GM12878 (cell line): ENCODE results near the gene PDZK1IP1. TPM values are rescaled to one million over a fixed set of nuclear protein-coding genes. Genes with fewer than 3 reads are reported as not detected.

Experiments
- ATAC-seq: fragments of 200-7000 bp; cut with Tn5 transposase; 3 replicates; pipeline ENCODE4 v1.9.1; 2020; ENCODE audit warnings: mild to moderate bottlenecking, moderate library complexity
- BruUV-seq: library from RNA; stranded (reverse); fragments of 400-500 nt; replicated peaks from 2 replicates; lab custom pipeline; 2021; lab: Mats Ljungman, UMichigan
- CTCF ChIA-PET: fragments of 300-600 bp; sonication (Branson Sonifier 250); formaldehyde crosslinking; extraction: SDS; loops from one replicate; lab custom pipeline; 2021; ENCODE audit warnings: inconsistent platforms; lab: Yijun Ruan, JAX
- POLR2A ChIA-PET: fragments of 350-600 bp; formaldehyde crosslinking; extraction: SDS; loops from one replicate; lab custom pipeline; 2021; ENCODE audit warnings: inconsistent platforms; lab: Charles Lee
- RAD21 ChIA-PET: fragments of 300-600 bp; sonication (Branson Sonifier 250); formaldehyde crosslinking; loops from one replicate; lab custom pipeline; 2023; ENCODE audit warnings: antibody characterized with exemption; ENCODE audit not compliant: unreplicated experiment; lab: Charles Lee
- SMC1A ChIA-PET: fragments of 300-600 bp; sonication (Branson Sonifier 250); formaldehyde crosslinking; loops from one replicate; lab custom pipeline; 2023; ENCODE audit not compliant: unreplicated experiment, uncharacterized antibody; lab: Charles Lee
- DNase-seq: peaks from one replicate; pipeline ENCODE4 v3.0.0-alpha.2; 2011; ENCODE audit warnings: low read depth, low spot score
- FAIRE-seq: peaks from 3 replicates; lab custom pipeline; 2011; peaks lifted over from hg19 to GRCh38; lab: Jason Lieb, UNC
- H2AFZ ChIP-seq: 2 replicates; pipeline ENCODE4 v1.6.0; 2011; ENCODE audit warnings: low read depth, low read length, control low read depth; ENCODE audit not compliant: control insufficient read depth
- H3K27ac ChIP-seq: 2 replicates; pipeline ENCODE4 v1.5.1; 2011; ENCODE audit warnings: control low read depth; ENCODE audit not compliant: control insufficient read depth, insufficient read depth
- H3K27me3 ChIP-seq, 2 experiments: replicated peaks in 1 of 2; 2 replicates each; pipeline versions ENCODE4 v1.6.0 to v1.6.1; 2011; ENCODE audit warnings: low read length in 1 of 2; ENCODE audit not compliant: control insufficient read depth in 2 of 2, insufficient read depth in 2 of 2
- H3K36me3 ChIP-seq, 2 experiments: 2 replicates each; pipeline ENCODE4 v1.5.1; 2011; ENCODE audit warnings: low read length in 1 of 2; ENCODE audit not compliant: control insufficient read depth in 2 of 2, insufficient read depth in 2 of 2
- H3K4me1 ChIP-seq: 2 replicates; pipeline ENCODE4 v1.6.1; 2011; ENCODE audit warnings: mild to moderate bottlenecking, low read length, moderate library complexity, mixed read lengths; ENCODE audit not compliant: control insufficient read depth, insufficient read depth
- H3K4me2 ChIP-seq: 2 replicates; pipeline ENCODE4 v1.6.0; 2011; ENCODE audit warnings: control low read depth; ENCODE audit not compliant: control insufficient read depth, insufficient read depth
- H3K4me3 ChIP-seq: fragments of 200-600 bp; sonication (generic); 2 replicates; pipeline ENCODE4 v1.5.1; 2016
- H3K79me2 ChIP-seq: 2 replicates; pipeline ENCODE4 v1.6.0; 2011; ENCODE audit warnings: low read length; ENCODE audit not compliant: control insufficient read depth, insufficient read depth
- H3K9ac ChIP-seq: 2 replicates; pipeline ENCODE4 v1.8.0; 2011; ENCODE audit warnings: low read length, control low read depth, mixed read lengths; ENCODE audit not compliant: control insufficient read depth, insufficient read depth
- H3K9me3 ChIP-seq: replicated peaks from 3 replicates; pipeline ENCODE4 v1.5.1; 2011; ENCODE audit warnings: mild to moderate bottlenecking, low read length; ENCODE audit not compliant: control insufficient read depth, insufficient read depth
- H4K20me1 ChIP-seq: 2 replicates; pipeline ENCODE4 v1.6.0; 2011; ENCODE audit not compliant: control insufficient read depth, insufficient read depth
- CBX5 ChIP-seq: sonication (generic); IDR thresholded peaks from 2 replicates; pipeline ENCODE4 v1.6.1; 2016; ENCODE audit warnings: low read depth, moderate library complexity, mild to moderate bottlenecking, inconsistent platforms
- CHD2 ChIP-seq: IDR thresholded peaks from 2 replicates; pipeline ENCODE4 v1.6.1; 2011; ENCODE audit warnings: low read depth, low read length, improper control_type of control experiment, borderline replicate concordance
- CREB1 ChIP-seq: IDR thresholded peaks from 2 replicates; pipeline ENCODE4 v1.6.1; 2012; ENCODE audit warnings: low read depth, mild to moderate bottlenecking, inconsistent platforms
- DPF2 ChIP-seq: fragments of 450-650 bp; IDR thresholded peaks from 2 replicates; pipeline ENCODE4 v1.6.1; 2017; ENCODE audit warnings: mild to moderate bottlenecking
- EP300 ChIP-seq, 2 experiments: fragments of 150-350 bp in 1 of 2; IDR thresholded peaks; 2 replicates each; pipeline ENCODE4 v1.6.1; 2011 to 2012; ENCODE audit warnings: low read depth in 2 of 2, low read length in 2 of 2, borderline replicate concordance in 1 of 2, improper control_type of control experiment in 1 of 2, inconsistent platforms in 1 of 2; ENCODE audit not compliant: control insufficient read depth in 1 of 2
- IKZF1 ChIP-seq: fragments of 450-650 bp; conservative IDR thresholded peaks from 2 replicates; pipeline ENCODE4 v1.6.1; 2017; ENCODE audit warnings: antibody characterized with exemption, mild to moderate bottlenecking
- KAT2A ChIP-seq: conservative IDR thresholded peaks from 2 replicates; pipeline ENCODE4 v1.6.1; 2011; ENCODE audit warnings: low read depth, low read length; ENCODE audit not compliant: control insufficient read depth
- MEF2B ChIP-seq: fragments of 450-650 bp; IDR thresholded peaks from 2 replicates; pipeline ENCODE4 v1.6.1; 2018; ENCODE audit warnings: mild to moderate bottlenecking, moderate library complexity; ENCODE audit not compliant: partially characterized antibody, poor library complexity, severe bottlenecking
- MTA3 ChIP-seq: IDR thresholded peaks from 2 replicates; pipeline ENCODE4 v1.6.1; 2012; ENCODE audit warnings: low read length, inconsistent platforms, borderline replicate concordance
- RB1 ChIP-seq: fragments of 450-650 bp; formaldehyde crosslinking; IDR thresholded peaks from 2 replicates; pipeline ENCODE4 v1.6.1; 2017; ENCODE audit warnings: mild to moderate bottlenecking, borderline replicate concordance
- SUPT20H ChIP-seq: IDR thresholded peaks from 2 replicates; pipeline ENCODE4 v1.6.1; 2011; ENCODE audit warnings: low read depth, mild to moderate bottlenecking, low read length, moderate library complexity, borderline replicate concordance; ENCODE audit not compliant: control insufficient read depth
- ZNF207 ChIP-seq: fragments of 450-650 bp; IDR thresholded peaks from 2 replicates; pipeline ENCODE4 v1.6.1; 2014; ENCODE audit warnings: antibody characterized with exemption, mild to moderate bottlenecking, borderline replicate concordance
- ZNF384 ChIP-seq: IDR thresholded peaks from 2 replicates; pipeline ENCODE4 v1.6.1; 2012; ENCODE audit warnings: low read depth, mild to moderate bottlenecking, low read length, improper control_type of control experiment, borderline replicate concordance
- WGBS: methylation state at CpG from one replicate; pipeline ENCODE4 v1.1.6; 2016; ENCODE audit warnings: low lambda C conversion rate; ENCODE audit not compliant: insufficient replicate concordance, insufficient coverage; ENCODE audit errors: missing lambda C conversion rate; 5-methylcytosine and 5-hydroxymethylcytosine counted together
- in situ Hi-C: fragments of 300-500 bp; cut with MboI; formaldehyde crosslinking; loops from 9 replicates; pipeline ENCODE4 v1.14.3; 2018; ENCODE audit warnings: mixed read lengths
- intact Hi-C: fragments of 100-400 bp; cut with micrococcal nuclease; formaldehyde crosslinking; loops from one replicate; pipeline ENCODE4 v1.14.2; 2022; ENCODE audit not compliant: unreplicated experiment
- polyA plus RNA-seq, 11 experiments: library from polyadenylated mRNA; depleted of rRNA in 4 of 11; unstranded in 6 of 11; stranded (reverse) in 5 of 11; fragments of >200 nt; fragmentation: Nextera tagmentation in 4 of 11; fragmentation: Illumina TruSeq in 1 of 11; extraction: Ambion mirVana in 4 of 11; extraction: Trizol in 1 of 11; gene quantifications; 1 replicate in 1 of 11; 2 replicates in 10 of 11; pipeline versions ENCODE4 v1.2.1 to v1.2.3, GENCODE V29; 2011 to 2016; ENCODE audit warnings: inconsistent platforms in 2 of 11, missing spikeins in 2 of 11, low read depth in 1 of 11
- total RNA-seq, 4 experiments: library from RNA; depleted of rRNA in 3 of 4; stranded (reverse); fragments of >200 nt in 3 of 4; fragmentation: Illumina TruSeq in 1 of 4; extraction: Trizol in 1 of 4; gene quantifications; 2 replicates each; pipeline versions ENCODE4 v1.2.1 to v1.2.3, GENCODE V29; 2013 to 2021
- TF ChIP-seq, protein P1 (sequence below): fragments of 450-650 bp; IDR thresholded peaks from 2 replicates; pipeline ENCODE4 v1.6.1; 2016; ENCODE audit warnings: mild to moderate bottlenecking, moderate library complexity, borderline replicate concordance

The PDZK1IP1 gene
- total and polyA plus RNA-seq, 10 of the 15 experiments (the other 5 are each of a cell fraction or from before 2014, with no cell fraction given) = not detected

DNA sequence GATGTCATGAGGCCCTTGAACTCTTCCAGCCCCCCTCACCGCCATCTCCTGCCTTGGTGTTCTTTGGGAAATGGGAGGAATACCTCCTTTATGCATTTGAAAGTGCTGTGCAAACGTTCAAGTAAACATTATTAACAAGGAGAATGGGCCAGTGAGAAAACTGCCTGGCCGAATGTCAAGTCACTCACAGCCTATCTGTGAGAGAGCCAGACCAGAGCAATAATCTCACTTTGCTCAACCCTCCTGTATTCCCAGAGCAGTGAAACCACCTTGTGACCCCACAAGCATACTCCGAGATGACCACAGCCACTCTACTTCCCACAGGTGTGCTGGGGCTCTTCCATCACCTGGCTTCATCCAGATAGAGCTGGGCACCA is 37.0 kb upstream of the PDZK1IP1 start:
- Histone ChIP-seq H3K27ac (no peak overlapping the region), H3K9ac (no peak overlapping the region), H3K4me1 (peaks cover 3% of the 10 kb centered on the region; the same call in 1 of the 2 replicates), H2AFZ (no peak overlapping the region), H3K27me3 (peaks cover 17 to 34% of the 10 kb centered on the region in 2 experiments), H3K9me3 (no peaks in the 10 kb centered on the region), H4K20me1 (no peaks in the 10 kb centered on the region), H3K36me3 (no peaks in the 10 kb centered on the region), H3K4me3 (no peak overlapping the region), H3K79me2 (no peaks in the 10 kb centered on the region), H3K4me2 (no peak overlapping the region)
- ATAC-seq = no peak
- ChIA-PET RAD21 (no interaction called here), POLR2A (no interaction called here), SMC1A (no interaction called here), CTCF (interaction anchor here (0.6 to 1.6 kb wide), 3 partner anchors 32 to 48 kb away, joined by 3 to 4 read pairs (median 3); no protein-coding TSS in a partner anchor)
- FAIRE-seq = no peak
- in situ Hi-C loops = no loop called here
- intact Hi-C loops = no loop called here
- WGBS = 0% methylated on average over 4 of the region's 4 CpGs
- BruUV-seq = no TSS peak
- no peak for TF ChIP-seq ZNF207
- no peak for TF ChIP-seq RB1
- no peak for TF ChIP-seq ZNF384
- TF ChIP-seq DPF2 = no peak
- no peak for TF ChIP-seq EP300 (IDR thresholded peaks at IDR 0.05; ENCODE audit: borderline replicate concordance in 1 of 2, control insufficient read depth in 1 of 2, low read depth in 2 of 2, low read length in 2 of 2)
- TF ChIP-seq SUPT20H = no peak
- TF ChIP-seq CBX5 = no peak
- TF ChIP-seq IKZF1 = no peak
- TF ChIP-seq CREB1 = no peak
- TF ChIP-seq KAT2A = no peak
- no peak for TF ChIP-seq MEF2B
- no peak for TF ChIP-seq CHD2
- TF ChIP-seq MTA3 = no peak
- TF ChIP-seq, protein P1, sequence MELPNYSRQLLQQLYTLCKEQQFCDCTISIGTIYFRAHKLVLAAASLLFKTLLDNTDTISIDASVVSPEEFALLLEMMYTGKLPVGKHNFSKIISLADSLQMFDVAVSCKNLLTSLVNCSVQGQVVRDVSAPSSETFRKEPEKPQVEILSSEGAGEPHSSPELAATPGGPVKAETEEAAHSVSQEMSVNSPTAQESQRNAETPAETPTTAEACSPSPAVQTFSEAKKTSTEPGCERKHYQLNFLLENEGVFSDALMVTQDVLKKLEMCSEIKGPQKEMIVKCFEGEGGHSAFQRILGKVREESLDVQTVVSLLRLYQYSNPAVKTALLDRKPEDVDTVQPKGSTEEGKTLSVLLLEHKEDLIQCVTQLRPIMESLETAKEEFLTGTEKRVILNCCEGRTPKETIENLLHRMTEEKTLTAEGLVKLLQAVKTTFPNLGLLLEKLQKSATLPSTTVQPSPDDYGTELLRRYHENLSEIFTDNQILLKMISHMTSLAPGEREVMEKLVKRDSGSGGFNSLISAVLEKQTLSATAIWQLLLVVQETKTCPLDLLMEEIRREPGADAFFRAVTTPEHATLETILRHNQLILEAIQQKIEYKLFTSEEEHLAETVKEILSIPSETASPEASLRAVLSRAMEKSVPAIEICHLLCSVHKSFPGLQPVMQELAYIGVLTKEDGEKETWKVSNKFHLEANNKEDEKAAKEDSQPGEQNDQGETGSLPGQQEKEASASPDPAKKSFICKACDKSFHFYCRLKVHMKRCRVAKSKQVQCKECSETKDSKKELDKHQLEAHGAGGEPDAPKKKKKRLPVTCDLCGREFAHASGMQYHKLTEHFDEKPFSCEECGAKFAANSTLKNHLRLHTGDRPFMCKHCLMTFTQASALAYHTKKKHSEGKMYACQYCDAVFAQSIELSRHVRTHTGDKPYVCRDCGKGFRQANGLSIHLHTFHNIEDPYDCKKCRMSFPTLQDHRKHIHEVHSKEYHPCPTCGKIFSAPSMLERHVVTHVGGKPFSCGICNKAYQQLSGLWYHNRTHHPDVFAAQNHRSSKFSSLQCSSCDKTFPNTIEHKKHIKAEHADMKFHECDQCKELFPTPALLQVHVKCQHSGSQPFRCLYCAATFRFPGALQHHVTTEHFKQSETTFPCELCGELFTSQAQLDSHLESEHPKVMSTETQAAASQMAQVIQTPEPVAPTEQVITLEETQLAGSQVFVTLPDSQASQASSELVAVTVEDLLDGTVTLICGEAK = no peak
- DNase-seq = no peak
